HL-60 (cell line): ENCODE data around the gene RPS6KC1.

Experiments
- POLR2AphosphoS5 ChIP-seq: IDR thresholded peaks from 2 replicates; pipeline ENCODE4 v1.6.1; 2012; ENCODE audit warnings: low read depth
- SPI1 ChIP-seq: IDR thresholded peaks from 2 replicates; pipeline ENCODE4 v1.6.1; 2012; ENCODE audit warnings: low read depth, mild to moderate bottlenecking, borderline replicate concordance
- TF ChIP-seq, protein P1 (sequence below): IDR thresholded peaks from one replicate; pipeline ENCODE4 v1.5.1; 2011; ENCODE audit warnings: low read length, control low read depth, inconsistent platforms; ENCODE audit not compliant: insufficient read depth
- TF ChIP-seq, protein P2 (sequence below): IDR thresholded peaks from 2 replicates; pipeline ENCODE4 v1.6.1; 2012; ENCODE audit warnings: low read depth; ENCODE audit not compliant: insufficient replicate concordance

DNA sequence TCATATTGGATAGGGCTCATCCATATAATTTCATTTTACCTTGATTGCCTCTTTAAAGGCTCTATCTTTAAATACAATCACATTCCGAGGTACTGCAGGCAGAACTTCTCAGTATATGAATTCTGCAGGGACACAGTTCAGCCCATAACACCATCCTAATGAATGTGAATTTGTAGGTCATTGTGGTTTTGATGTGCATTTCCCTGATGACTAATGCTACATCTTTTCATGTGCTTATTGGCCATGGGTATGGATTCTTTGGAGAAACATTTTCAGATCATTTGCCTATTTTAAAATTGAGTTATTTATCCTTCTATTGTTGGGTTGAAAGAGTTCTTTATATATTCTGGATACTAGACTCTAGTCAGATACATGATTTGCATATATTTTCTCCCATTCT is 9.6 kb upstream of the RPS6KC1 start:
- TF ChIP-seq, protein P1, sequence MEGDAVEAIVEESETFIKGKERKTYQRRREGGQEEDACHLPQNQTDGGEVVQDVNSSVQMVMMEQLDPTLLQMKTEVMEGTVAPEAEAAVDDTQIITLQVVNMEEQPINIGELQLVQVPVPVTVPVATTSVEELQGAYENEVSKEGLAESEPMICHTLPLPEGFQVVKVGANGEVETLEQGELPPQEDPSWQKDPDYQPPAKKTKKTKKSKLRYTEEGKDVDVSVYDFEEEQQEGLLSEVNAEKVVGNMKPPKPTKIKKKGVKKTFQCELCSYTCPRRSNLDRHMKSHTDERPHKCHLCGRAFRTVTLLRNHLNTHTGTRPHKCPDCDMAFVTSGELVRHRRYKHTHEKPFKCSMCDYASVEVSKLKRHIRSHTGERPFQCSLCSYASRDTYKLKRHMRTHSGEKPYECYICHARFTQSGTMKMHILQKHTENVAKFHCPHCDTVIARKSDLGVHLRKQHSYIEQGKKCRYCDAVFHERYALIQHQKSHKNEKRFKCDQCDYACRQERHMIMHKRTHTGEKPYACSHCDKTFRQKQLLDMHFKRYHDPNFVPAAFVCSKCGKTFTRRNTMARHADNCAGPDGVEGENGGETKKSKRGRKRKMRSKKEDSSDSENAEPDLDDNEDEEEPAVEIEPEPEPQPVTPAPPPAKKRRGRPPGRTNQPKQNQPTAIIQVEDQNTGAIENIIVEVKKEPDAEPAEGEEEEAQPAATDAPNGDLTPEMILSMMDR: no peak
- TF ChIP-seq, protein P2, sequence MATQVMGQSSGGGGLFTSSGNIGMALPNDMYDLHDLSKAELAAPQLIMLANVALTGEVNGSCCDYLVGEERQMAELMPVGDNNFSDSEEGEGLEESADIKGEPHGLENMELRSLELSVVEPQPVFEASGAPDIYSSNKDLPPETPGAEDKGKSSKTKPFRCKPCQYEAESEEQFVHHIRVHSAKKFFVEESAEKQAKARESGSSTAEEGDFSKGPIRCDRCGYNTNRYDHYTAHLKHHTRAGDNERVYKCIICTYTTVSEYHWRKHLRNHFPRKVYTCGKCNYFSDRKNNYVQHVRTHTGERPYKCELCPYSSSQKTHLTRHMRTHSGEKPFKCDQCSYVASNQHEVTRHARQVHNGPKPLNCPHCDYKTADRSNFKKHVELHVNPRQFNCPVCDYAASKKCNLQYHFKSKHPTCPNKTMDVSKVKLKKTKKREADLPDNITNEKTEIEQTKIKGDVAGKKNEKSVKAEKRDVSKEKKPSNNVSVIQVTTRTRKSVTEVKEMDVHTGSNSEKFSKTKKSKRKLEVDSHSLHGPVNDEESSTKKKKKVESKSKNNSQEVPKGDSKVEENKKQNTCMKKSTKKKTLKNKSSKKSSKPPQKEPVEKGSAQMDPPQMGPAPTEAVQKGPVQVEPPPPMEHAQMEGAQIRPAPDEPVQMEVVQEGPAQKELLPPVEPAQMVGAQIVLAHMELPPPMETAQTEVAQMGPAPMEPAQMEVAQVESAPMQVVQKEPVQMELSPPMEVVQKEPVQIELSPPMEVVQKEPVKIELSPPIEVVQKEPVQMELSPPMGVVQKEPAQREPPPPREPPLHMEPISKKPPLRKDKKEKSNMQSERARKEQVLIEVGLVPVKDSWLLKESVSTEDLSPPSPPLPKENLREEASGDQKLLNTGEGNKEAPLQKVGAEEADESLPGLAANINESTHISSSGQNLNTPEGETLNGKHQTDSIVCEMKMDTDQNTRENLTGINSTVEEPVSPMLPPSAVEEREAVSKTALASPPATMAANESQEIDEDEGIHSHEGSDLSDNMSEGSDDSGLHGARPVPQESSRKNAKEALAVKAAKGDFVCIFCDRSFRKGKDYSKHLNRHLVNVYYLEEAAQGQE: no peak
- TF ChIP-seq POLR2AphosphoS5: no peak
- TF ChIP-seq SPI1: no peak
